Embryonic facial prominence (tissue), 1 donor: ENCODE measurements around the gene VASH2.

Experiments
- DNase-seq: peaks from one replicate; pipeline ENCODE4 v3.0.0-alpha.2; 2016; ENCODE audit errors: extremely low spot score

The VASH2 gene

DNA sequence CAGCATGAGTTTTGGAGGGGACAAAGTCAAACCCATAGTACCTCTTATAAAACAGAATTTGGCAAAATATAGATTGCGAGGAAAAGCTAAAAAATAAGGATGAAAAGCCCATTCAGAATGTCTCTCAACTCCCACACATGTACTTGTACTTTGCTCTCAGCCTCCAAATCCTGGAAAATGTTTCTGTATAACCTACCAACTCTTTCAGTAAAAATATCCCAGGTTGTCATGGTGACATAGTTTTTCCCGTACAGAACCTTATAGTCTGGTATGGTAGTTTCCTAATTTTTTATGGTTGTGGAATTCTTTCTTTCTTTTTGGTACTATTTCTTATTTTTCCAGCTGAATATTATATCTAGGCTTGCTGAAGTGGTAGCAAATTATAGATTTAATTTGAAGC, 85.2 kb downstream of the VASH2 start:
- DNase-seq = no peak
